ENCODE data around the gene ZC3H13. TPM values are rescaled to one million over a fixed set of nuclear protein-coding genes. Genes with fewer than 3 reads are reported as not detected.
A peak's percentile ranks its signal among the peaks of the same experiment; 100 is the strongest.

The ZC3H13 gene
- total RNA-seq, 1 donor from 2014 or later = 72.3 TPM

GRCh38 chr13:46053162-46054012, 841 bp upstream of the ZC3H13 start:
- Mint-ChIP-seq H3K9me3 (ENCODE audit: unreplicated experiment) (no peaks in the 10 kb centered on the region), H3K27me3 (ENCODE audit: unreplicated experiment) (peaks cover 2% of the 10 kb centered on the region), H3K27ac (ENCODE audit: unreplicated experiment) (peak overlapping the region; percentile 98), H3K36me3 (ENCODE audit: unreplicated experiment) (no peaks in the 10 kb centered on the region), H3K4me3 (ENCODE audit: unreplicated experiment) (peak overlapping the region; percentile 97), H3K4me1 (ENCODE audit: low read depth, unreplicated experiment) (peaks cover 6% of the 10 kb centered on the region)
- TF ChIP-seq CTCF (IDR thresholded peaks at IDR 0.05; ENCODE audit: partially characterized antibody, unreplicated experiment) = no peak
- DNase-seq = no peak

- Mint-ChIP-seq H3K4me1 (ENCODE audit: low read depth, unreplicated experiment) (peaks cover 6% of the 10 kb centered on the region), H3K4me3 (ENCODE audit: unreplicated experiment) (peak overlapping the region; percentile 97), H3K9me3 (ENCODE audit: unreplicated experiment) (no peaks in the 10 kb centered on the region), H3K27me3 (ENCODE audit: unreplicated experiment) (peaks cover 2% of the 10 kb centered on the region), H3K27ac (ENCODE audit: unreplicated experiment) (peak overlapping the region; percentile 98), H3K36me3 (ENCODE audit: unreplicated experiment) (no peaks in the 10 kb centered on the region)
- DNase-seq = no peak
- no peak for TF ChIP-seq CTCF (IDR thresholded peaks at IDR 0.05; ENCODE audit: partially characterized antibody, unreplicated experiment)
These were observed 603 bp downstream of the ZC3H13 start for GRCh38 chr13:46051968-46052318.

GRCh38 chr13:46050771-46051170, 1.8 kb downstream of the ZC3H13 start:
- H3K4me3 Mint-ChIP-seq (ENCODE audit: unreplicated experiment) = peak overlapping the region; percentile 69
- TF ChIP-seq CTCF (IDR thresholded peaks at IDR 0.05; ENCODE audit: partially characterized antibody, unreplicated experiment) = no peak
- peaks cover 6% of the 10 kb centered on the region for H3K4me1 Mint-ChIP-seq (ENCODE audit: low read depth, unreplicated experiment)
- no peaks in the 10 kb centered on the region for H3K9me3 Mint-ChIP-seq (ENCODE audit: unreplicated experiment)
- H3K27ac Mint-ChIP-seq (ENCODE audit: unreplicated experiment) = no peak overlapping the region
- no peak for DNase-seq
- peaks cover 2% of the 10 kb centered on the region for H3K27me3 Mint-ChIP-seq (ENCODE audit: unreplicated experiment)
- H3K36me3 Mint-ChIP-seq (ENCODE audit: unreplicated experiment) = no peaks in the 10 kb centered on the region

GRCh38 chr13:46045424-46045823, 7.1 kb downstream of the ZC3H13 start:
- Mint-ChIP-seq H3K36me3 (ENCODE audit: unreplicated experiment) (no peaks in the 10 kb centered on the region), H3K9me3 (ENCODE audit: unreplicated experiment) (no peaks in the 10 kb centered on the region), H3K27ac (ENCODE audit: unreplicated experiment) (no peak overlapping the region), H3K27me3 (ENCODE audit: unreplicated experiment) (no peaks in the 10 kb centered on the region), H3K4me1 (ENCODE audit: low read depth, unreplicated experiment) (peaks cover 4% of the 10 kb centered on the region), H3K4me3 (ENCODE audit: unreplicated experiment) (no peak overlapping the region)
- no peak for TF ChIP-seq CTCF (IDR thresholded peaks at IDR 0.05; ENCODE audit: partially characterized antibody, unreplicated experiment)
- DNase-seq = no peak

GRCh38 chr13:46043647-46044046, 8.9 kb downstream of the ZC3H13 start:
- no peaks in the 10 kb centered on the region for H3K36me3 Mint-ChIP-seq (ENCODE audit: unreplicated experiment)
- no peak for TF ChIP-seq CTCF (IDR thresholded peaks at IDR 0.05; ENCODE audit: partially characterized antibody, unreplicated experiment)
- no peak overlapping the region for H3K27ac Mint-ChIP-seq (ENCODE audit: unreplicated experiment)
- no peaks in the 10 kb centered on the region for H3K9me3 Mint-ChIP-seq (ENCODE audit: unreplicated experiment)
- no peaks in the 10 kb centered on the region for H3K4me1 Mint-ChIP-seq (ENCODE audit: low read depth, unreplicated experiment)
- DNase-seq = no peak
- H3K27me3 Mint-ChIP-seq (ENCODE audit: unreplicated experiment) = no peaks in the 10 kb centered on the region
- H3K4me3 Mint-ChIP-seq (ENCODE audit: unreplicated experiment) = no peak overlapping the region

All from glutamatergic neuron (in vitro differentiated cells).